Non-pigmented ciliary epithelial cell (primary cell): ENCODE results near the gene PSMA7.

Source experiments
- DNase-seq: peaks from one replicate; pipeline ENCODE4 v3.0.0-alpha.2; 2010; ENCODE audit warnings: low read depth

The PSMA7 gene

GRCh38 chr20:62143081-62143956 lies at the start of gene PSMA7, which contains the start of gene SS18L1:
Gene PSMA7 (minus strand): TSS chr20:62143394. CDS start chr20:62143303, 91 bp downstream.
Gene SS18L1 (plus strand): TSS chr20:62143769. CDS start chr20:62143821, 52 bp downstream.
- DNase-seq = no peak

GRCh38 chr20:62192635-62193034 lies 49.4 kb upstream of the PSMA7 start:
- no peak for DNase-seq

GRCh38 chr20:62191781-62192559 lies 48.8 kb upstream of the PSMA7 start:
- no peak for DNase-seq

GRCh38 chr20:62190639-62191411 lies 47.6 kb upstream of the PSMA7 start:
- DNase-seq = no peak

- DNase-seq = no peak
These were observed 44.0 kb upstream of the PSMA7 start for GRCh38 chr20:62186887-62187866.

GRCh38 chr20:62186096-62186426 lies 42.9 kb upstream of the PSMA7 start:
- DNase-seq = no peak

- no peak for DNase-seq
These were observed 40.4 kb upstream of the PSMA7 start for GRCh38 chr20:62183426-62184142.

GRCh38 chr20:62182469-62183425 lies 39.6 kb upstream of the PSMA7 start, which contains the start of gene MTG2:
Gene MTG2 (plus strand): TSS chr20:62183028. CDS start chr20:62193421, 10,393 bp downstream.
- DNase-seq = peak; percentile 67

GRCh38 chr20:62181808-62182207 lies 38.6 kb upstream of the PSMA7 start:
- DNase-seq = no peak

GRCh38 chr20:62179162-62179504 lies 35.9 kb upstream of the PSMA7 start:
- DNase-seq = no peak

GRCh38 chr20:62178316-62179161 lies 35.3 kb upstream of the PSMA7 start:
- no peak for DNase-seq

- no peak for DNase-seq
These were observed 34.1 kb upstream of the PSMA7 start for GRCh38 chr20:62177307-62177706.

- no peak for DNase-seq
These were observed 33.7 kb upstream of the PSMA7 start for GRCh38 chr20:62176866-62177265.

- DNase-seq = no peak
These were observed 32.5 kb upstream of the PSMA7 start for GRCh38 chr20:62175711-62176110.

- DNase-seq = no peak
These were observed 31.9 kb upstream of the PSMA7 start for GRCh38 chr20:62174870-62175624.

- no peak for DNase-seq
These were observed 31.0 kb upstream of the PSMA7 start for GRCh38 chr20:62174021-62174804.

- DNase-seq = no peak
These were observed 29.5 kb upstream of the PSMA7 start for GRCh38 chr20:62172666-62173065.
